K562 (cell line): Measurements from ENCODE around the gene TRPM8. TPM values are rescaled to one million over a fixed set of nuclear protein-coding genes. Genes with fewer than 3 reads are reported as not detected.
"Not testable (repeated sequence)": the region's sequence is repeated elsewhere in the genome, so short reads cannot be mapped to it uniquely, and the experiment has no call there.

Experiments used
- ATAC-seq: fragments of 200-7000 bp; cut with Tn5 transposase; 3 replicates; pipeline ENCODE4 v1.9.1; 2020; ENCODE audit warnings: moderate library complexity
- BruUV-seq: library from RNA; stranded (reverse); fragments of 400-500 nt; replicated peaks from 2 replicates; lab custom pipeline; 2021; lab: Mats Ljungman, UMichigan
- CTCF ChIA-PET: fragments of 300-600 bp; formaldehyde crosslinking; extraction: SDS; loops from one replicate; lab custom pipeline; 2021; ENCODE audit warnings: low intra/inter-chr PET ratio; lab: Yijun Ruan, JAX
- POLR2A ChIA-PET: fragments of 300-600, 350-650 bp; sonication (Branson Sonifier 250); formaldehyde crosslinking; extraction: SDS; loops from one replicate; lab custom pipeline; 2021; ENCODE audit warnings: antibody characterized with exemption, inconsistent platforms; lab: Yijun Ruan, JAX
- DNase-seq, 4 experiments: peaks; one replicate each; pipeline versions ENCODE4 v3.0.0 to v3.0.0-alpha.2; 2011 to 2018; ENCODE audit warnings: low spot score in 3 of 4, mixed read lengths in 3 of 4; ENCODE audit errors: extremely low read depth in 1 of 4
- FAIRE-seq: peaks from 2 replicates; lab custom pipeline; 2011; peaks lifted over from hg19 to GRCh38; lab: Jason Lieb, UNC
- H2AFZ ChIP-seq: 2 replicates; pipeline ENCODE4 v1.6.0; 2011; ENCODE audit warnings: low read depth, low read length, control low read depth, inconsistent platforms
- H3K27ac ChIP-seq: fragments of 200-600 bp; 3 replicates; pipeline ENCODE4 v1.8.0; 2011; ENCODE audit warnings: low read depth, mild to moderate bottlenecking, control low read depth, inconsistent platforms, low read length, moderate library complexity, mixed read lengths; ENCODE audit errors: extremely low read depth
- H3K27me3 ChIP-seq, 2 experiments: fragments of 300-600 bp in 1 of 2; 2 replicates in 1 of 2; 3 replicates in 1 of 2; pipeline versions ENCODE4 v1.6.0 to v1.8.0; 2011; ENCODE audit warnings: inconsistent platforms in 2 of 2, low read length in 2 of 2, mild to moderate bottlenecking in 1 of 2, mixed read lengths in 1 of 2, moderate library complexity in 1 of 2; ENCODE audit not compliant: control insufficient read depth in 2 of 2, insufficient read depth in 2 of 2
- H3K36me3 ChIP-seq: fragments of 300-600 bp; 3 replicates; pipeline ENCODE4 v1.8.0; 2011; ENCODE audit warnings: mild to moderate bottlenecking, low read length, inconsistent platforms; ENCODE audit not compliant: control insufficient read depth, insufficient read depth
- H3K4me1 ChIP-seq, 2 experiments: fragments of 200-600 bp in 1 of 2; replicated peaks in 1 of 2; 2 replicates in 1 of 2; 3 replicates in 1 of 2; pipeline versions ENCODE4 v1.5.1 to v1.8.0; 2011; ENCODE audit warnings: inconsistent platforms in 2 of 2, low read length in 2 of 2, mild to moderate bottlenecking in 1 of 2, mixed read lengths in 1 of 2, moderate library complexity in 1 of 2; ENCODE audit not compliant: control insufficient read depth in 2 of 2, insufficient read depth in 2 of 2
- H3K4me2 ChIP-seq: 2 replicates; pipeline ENCODE4 v1.6.1; 2011; ENCODE audit warnings: low read length, control low read depth, inconsistent platforms, mixed read lengths; ENCODE audit not compliant: insufficient read depth
- H3K4me3 ChIP-seq: fragments of 200-600 bp; sonication (generic), shearing (Covaris generic); 2 replicates; pipeline ENCODE4 v1.5.1; 2016; ENCODE audit warnings: control low read depth, inconsistent platforms
- H3K79me2 ChIP-seq: fragments of 200-600 bp; 3 replicates; pipeline ENCODE4 v1.8.0; 2011; ENCODE audit warnings: low read length, inconsistent platforms; ENCODE audit not compliant: control insufficient read depth, insufficient read depth
- H3K9ac ChIP-seq, 2 experiments: 2 replicates each; pipeline versions ENCODE4 v1.6.0 to v1.6.1; 2011; ENCODE audit warnings: low read depth in 2 of 2, low read length in 2 of 2, control low read depth in 1 of 2, inconsistent platforms in 1 of 2, mild to moderate bottlenecking in 1 of 2, mixed read lengths in 1 of 2; ENCODE audit not compliant: insufficient read depth in 1 of 2
- H3K9me1 ChIP-seq: one replicate; pipeline ENCODE4 v1.6.0; 2011; ENCODE audit warnings: inconsistent platforms, mild to moderate bottlenecking, low read length, moderate library complexity; ENCODE audit not compliant: control insufficient read depth, insufficient read depth
- H3K9me3 ChIP-seq: replicated peaks from 2 replicates; pipeline ENCODE4 v1.5.1; 2011; ENCODE audit warnings: low read depth, low read length, inconsistent platforms; ENCODE audit not compliant: control insufficient read depth, insufficient read depth
- H4K20me1 ChIP-seq: replicated peaks from 2 replicates; pipeline ENCODE4 v1.6.1; 2011; ENCODE audit warnings: low read length, inconsistent platforms, mixed read lengths; ENCODE audit not compliant: control insufficient read depth, insufficient read depth
- FOXM1 ChIP-seq, 2 experiments: fragments of 450-650 bp in 1 of 2; sonication (generic) in 1 of 2; formaldehyde crosslinking in 1 of 2; IDR thresholded peaks; 2 replicates each; pipeline versions ENCODE4 v1.6.1 to v1.9.0; 2017 to 2022; ENCODE audit warnings: low read depth in 2 of 2, mild to moderate bottlenecking in 2 of 2, missing genetic modification reagents in 1 of 2, moderate library complexity in 1 of 2
- L3MBTL2 ChIP-seq: fragments of 450-650 bp; IDR thresholded peaks from 2 replicates; pipeline ENCODE4 v1.6.1; 2016; ENCODE audit warnings: mild to moderate bottlenecking, moderate library complexity
- MEIS2 ChIP-seq: fragments of 450-650 bp; IDR thresholded peaks from 2 replicates; pipeline ENCODE4 v1.6.1; 2014; ENCODE audit warnings: mild to moderate bottlenecking; ENCODE audit not compliant: partially characterized antibody
- PBX2 ChIP-seq, 2 experiments: IDR thresholded peaks in 1 of 2; conservative IDR thresholded peaks in 1 of 2; 2 replicates each; pipeline ENCODE4 v1.6.1; 2016; ENCODE audit warnings: low read depth in 2 of 2, mild to moderate bottlenecking in 1 of 2, missing compliant biosample characterization in 1 of 2, missing genetic modification characterization in 1 of 2, moderate library complexity in 1 of 2
- PKNOX1 ChIP-seq: fragments of 450-650 bp; IDR thresholded peaks from 2 replicates; pipeline ENCODE4 v1.6.1; 2016
- SPI1 ChIP-seq: IDR thresholded peaks from 2 replicates; pipeline ENCODE4 v1.6.1; 2011; ENCODE audit warnings: low read depth, low read length, control low read depth, borderline replicate concordance
- WGBS: fragments of 100-300 bp; shearing (Covaris generic); methylation state at CpG from one replicate; pipeline ENCODE4 v1.1.6; 2016; ENCODE audit warnings: low coverage, mixed read lengths; ENCODE audit not compliant: insufficient coverage; ENCODE audit errors: missing lambda C conversion rate; 5-methylcytosine and 5-hydroxymethylcytosine counted together
- in situ Hi-C: fragments of 300-500 bp; cut with MboI; formaldehyde crosslinking; loops from 4 replicates; pipeline ENCODE4 v1.15.0; 2018; ENCODE audit warnings: inconsistent platforms, mixed read lengths
- intact Hi-C: fragments of 100-400 bp; cut with micrococcal nuclease; formaldehyde crosslinking; loops from 2 replicates; pipeline ENCODE4 v1.14.2; 2022
- polyA plus RNA-seq, 8 experiments: library from polyadenylated mRNA; depleted of rRNA in 4 of 8; stranded (reverse) in 5 of 8; unstranded in 3 of 8; fragments of >200 nt; fragmentation: Nextera tagmentation in 2 of 8; fragmentation: Illumina TruSeq in 1 of 8; extraction: Ambion mirVana in 2 of 8; extraction: Trizol in 1 of 8; gene quantifications; 2 replicates each; pipeline versions ENCODE4 v1.2.1 to v1.2.3, GENCODE V29; 2011 to 2014; ENCODE audit warnings: inconsistent platforms in 1 of 8, missing spikeins in 1 of 8
- total RNA-seq, 7 experiments: library from RNA; depleted of rRNA in 6 of 7; stranded (reverse); fragments of >200 nt in 6 of 7; fragmentation: Illumina TruSeq in 2 of 7; extraction: Trizol in 2 of 7; gene quantifications; 2 replicates each; pipeline versions ENCODE4 v1.2.1 to v1.2.3, GENCODE V29; 2011 to 2021; ENCODE audit warnings: low replicate concordance in 1 of 7

TRPM8 gene
- total and polyA plus RNA-seq, 9 of the 15 experiments (the other 6 are each of a cell fraction or from before 2014, with no cell fraction given) = not detected

- BruUV-seq; CTCF ChIA-PET; H3K27me3 ChIP-seq; intact Hi-C loops; H3K4me3 ChIP-seq; H3K4me1 ChIP-seq; H3K9me3 ChIP-seq; H3K4me2 ChIP-seq; H3K79me2 ChIP-seq; H4K20me1 ChIP-seq; H3K9me1 ChIP-seq; H3K9ac ChIP-seq; DNase-seq; H2AFZ ChIP-seq; H3K36me3 ChIP-seq; H3K27ac ChIP-seq; TF ChIP-seq PBX2, FOXM1 (CRISPR knock-in tag; IDR thresholded peaks at IDR 0.05; ENCODE audit: low read depth): not testable (repeated sequence)
- 0% methylated on average over 2 of the region's 2 CpGs for WGBS
- peak; percentile 68 for ATAC-seq
- TF ChIP-seq PBX2 (tag; conservative IDR thresholded peaks at IDR 0.05; ENCODE audit: low read depth) (peak; percentile 87), SPI1 (peak; percentile 95), PKNOX1 (peak; percentile 82), FOXM1 (IDR thresholded peaks at IDR 0.05; ENCODE audit: low read depth) (peak; percentile 40; the same call in 1 of the 2 replicates), MEIS2 (peak; percentile 85), L3MBTL2 (peak; percentile 64)
- in situ Hi-C loops = loop anchor here (25.0 kb wide), 1 partner anchor 665 kb away; no protein-coding TSS in a partner anchor
- POLR2A ChIA-PET = interaction anchor here (0.6 kb wide), 1 partner anchor 41 kb away, joined by 3 read pairs; no protein-coding TSS in a partner anchor
- FAIRE-seq = peak; percentile 40
Measured at GRCh38 chr2:233872125-233872524, 45.0 kb upstream of the TRPM8 start.
